IMR-90 (cell line): Measurements from ENCODE around the gene KRT79. TPM values are rescaled to one million over a fixed set of nuclear protein-coding genes. Genes with fewer than 3 reads are reported as not detected.

ENCODE experiments used
- ATAC-seq: fragments of 200-7000 bp; cut with Tn5 transposase; 2 replicates; pipeline ENCODE4 v1.9.1; 2020; ENCODE audit warnings: low read depth, mild to moderate bottlenecking, moderate library complexity
- BruUV-seq: library from RNA; stranded (reverse); fragments of 400-500 nt; replicated peaks from 2 replicates; lab custom pipeline; 2021; lab: Mats Ljungman, UMichigan
- CTCF ChIA-PET: fragments of 300-600 bp; formaldehyde crosslinking; extraction: SDS; loops from one replicate; lab custom pipeline; 2021; ENCODE audit warnings: antibody characterized with exemption; lab: Yijun Ruan, JAX
- POLR2A ChIA-PET: fragments of 300-600 bp; sonication (Branson Sonifier 250); formaldehyde crosslinking; loops from one replicate; lab custom pipeline; 2022; ENCODE audit warnings: antibody characterized with exemption; ENCODE audit not compliant: unreplicated experiment; lab: Charles Lee
- DNase-seq: peaks from one replicate; pipeline ENCODE4 v3.0.0; 2013
- H2AFZ ChIP-seq: replicated peaks from 2 replicates; pipeline ENCODE3; 2013; ENCODE audit warnings: low read length, mild to moderate bottlenecking; ENCODE audit not compliant: poor library complexity
- H2AK5ac ChIP-seq: 2 replicates; pipeline ENCODE4 v1.6.1; 2013; ENCODE audit warnings: low read depth, low read length, inconsistent platforms
- H2AK9ac ChIP-seq: replicated peaks from 2 replicates; pipeline ENCODE3; 2013; ENCODE audit warnings: mild to moderate bottlenecking, low read depth, low read length, moderate library complexity; ENCODE audit not compliant: poor library complexity
- H2BK120ac ChIP-seq: 2 replicates; pipeline ENCODE4 v1.6.1; 2013; ENCODE audit warnings: low read depth, low read length, inconsistent platforms
- H2BK15ac ChIP-seq: 3 replicates; pipeline ENCODE4 v1.6.1; 2013; ENCODE audit warnings: low read depth, low read length, inconsistent platforms
- H2BK20ac ChIP-seq: 2 replicates; pipeline ENCODE4 v1.6.1; 2013; ENCODE audit warnings: low read depth, mild to moderate bottlenecking, inconsistent platforms, low read length, moderate library complexity
- H2BK5ac ChIP-seq: 2 replicates; pipeline ENCODE4 v1.6.1; 2013; ENCODE audit warnings: mild to moderate bottlenecking, low read depth, low read length, inconsistent platforms; ENCODE audit not compliant: poor library complexity, severe bottlenecking
- H3K14ac ChIP-seq: replicated peaks from 2 replicates; pipeline ENCODE4 v1.6.1; 2013; ENCODE audit warnings: low read depth, low read length, inconsistent platforms
- H3K18ac ChIP-seq: 2 replicates; pipeline ENCODE4 v1.6.1; 2013; ENCODE audit warnings: low read depth, low read length, control low read depth
- H3K23ac ChIP-seq: 2 replicates; pipeline ENCODE4 v1.6.1; 2013; ENCODE audit warnings: low read depth, low read length, inconsistent platforms
- H3K27ac ChIP-seq: 2 replicates; pipeline ENCODE4 v1.5.1; 2013; ENCODE audit warnings: mild to moderate bottlenecking, control low read depth, low read length; ENCODE audit not compliant: insufficient read depth
- H3K27me3 ChIP-seq: 2 replicates; pipeline ENCODE4 v1.6.1; 2013; ENCODE audit warnings: low read length; ENCODE audit not compliant: control insufficient read depth, insufficient read depth
- H3K36me3 ChIP-seq: 2 replicates; pipeline ENCODE4 v1.6.1; 2013; ENCODE audit warnings: low read length, mixed read lengths; ENCODE audit not compliant: control insufficient read depth, insufficient read depth
- H3K4ac ChIP-seq: 2 replicates; pipeline ENCODE4 v1.6.1; 2013; ENCODE audit warnings: low read depth, low read length, inconsistent platforms
- H3K4me1 ChIP-seq: 2 replicates; pipeline ENCODE4 v1.6.1; 2013; ENCODE audit warnings: low read length, mixed read lengths; ENCODE audit not compliant: control insufficient read depth, insufficient read depth
- H3K4me2 ChIP-seq: 2 replicates; pipeline ENCODE4 v1.6.1; 2013; ENCODE audit warnings: low read depth, mild to moderate bottlenecking, control low read depth, low read length, moderate library complexity
- H3K4me3 ChIP-seq: 2 replicates; pipeline ENCODE4 v1.5.1; 2013; ENCODE audit warnings: low read depth, mild to moderate bottlenecking, control low read depth, low read length, moderate library complexity; ENCODE audit not compliant: insufficient read depth
- H3K56ac ChIP-seq: 2 replicates; pipeline ENCODE4 v1.6.1; 2013; ENCODE audit warnings: low read length, inconsistent platforms; ENCODE audit not compliant: insufficient read depth; ENCODE audit errors: extremely low read depth
- H3K79me1 ChIP-seq, 2 experiments: 2 replicates each; pipeline ENCODE4 v1.6.1; 2013; ENCODE audit warnings: low read length in 2 of 2, inconsistent platforms in 1 of 2, low read depth in 1 of 2
- H3K9ac ChIP-seq: 2 replicates; pipeline ENCODE4 v1.6.1; 2013; ENCODE audit warnings: low read depth, low read length, control low read depth
- H3K9me1 ChIP-seq: 2 replicates; pipeline ENCODE4 v1.6.1; 2013; ENCODE audit warnings: low read length, inconsistent platforms; ENCODE audit not compliant: insufficient read depth
- H3K9me3 ChIP-seq: 2 replicates; pipeline ENCODE4 v1.6.1; 2013; ENCODE audit warnings: low read length; ENCODE audit not compliant: control insufficient read depth, insufficient read depth
- H4K20me1 ChIP-seq: 2 replicates; pipeline ENCODE4 v1.6.1; 2013; ENCODE audit warnings: low read length, inconsistent platforms; ENCODE audit not compliant: insufficient read depth
- H4K5ac ChIP-seq: 2 replicates; pipeline ENCODE4 v1.6.1; 2013; ENCODE audit warnings: mild to moderate bottlenecking, low read depth, low read length, control low read depth
- H4K8ac ChIP-seq, 2 experiments: 2 replicates each; pipeline ENCODE4 v1.6.1; 2013; ENCODE audit warnings: low read depth in 2 of 2, low read length in 2 of 2, control low read depth in 1 of 2, inconsistent platforms in 1 of 2
- H4K91ac ChIP-seq: 2 replicates; pipeline ENCODE4 v1.6.1; 2013; ENCODE audit warnings: low read depth, low read length, inconsistent platforms; ENCODE audit not compliant: insufficient read depth
- BHLHE40 ChIP-seq: fragments of 150-350 bp; IDR thresholded peaks from 2 replicates; pipeline ENCODE4 v1.6.1; 2016; ENCODE audit warnings: mild to moderate bottlenecking, low read depth, low read length
- CEBPB ChIP-seq: IDR thresholded peaks from 2 replicates; pipeline ENCODE4 v1.6.1; 2012; ENCODE audit warnings: low read depth, low read length, improper control_type of control experiment
- CHD1 ChIP-seq: IDR thresholded peaks from 2 replicates; pipeline ENCODE4 v1.6.1; 2012; ENCODE audit warnings: low read depth, low read length, improper control_type of control experiment
- CTCF ChIP-seq: conservative IDR thresholded peaks from 2 replicates; pipeline ENCODE4 v1.5.1; 2012; ENCODE audit warnings: mild to moderate bottlenecking, low read depth, low read length, improper control_type of control experiment
- ELK1 ChIP-seq: fragments of 150-350 bp; IDR thresholded peaks from 2 replicates; pipeline ENCODE4 v1.6.1; 2016; ENCODE audit warnings: low read depth, mild to moderate bottlenecking, low read length, moderate library complexity, borderline replicate concordance
- MAFK ChIP-seq: IDR thresholded peaks from 2 replicates; pipeline ENCODE4 v1.6.1; 2012; ENCODE audit warnings: low read depth, low read length, improper control_type of control experiment
- MAZ ChIP-seq: IDR thresholded peaks from 2 replicates; pipeline ENCODE4 v1.6.1; 2012; ENCODE audit warnings: low read depth, mild to moderate bottlenecking, low read length, improper control_type of control experiment, moderate library complexity, borderline replicate concordance
- MXI1 ChIP-seq: IDR thresholded peaks from 2 replicates; pipeline ENCODE4 v1.6.1; 2012; ENCODE audit warnings: low read depth, mild to moderate bottlenecking, low read length, moderate library complexity, borderline replicate concordance
- POLR2A ChIP-seq: IDR thresholded peaks from 2 replicates; pipeline ENCODE4 v1.6.1; 2012; ENCODE audit warnings: mild to moderate bottlenecking, low read depth, low read length
- RAD21 ChIP-seq: IDR thresholded peaks from 2 replicates; pipeline ENCODE4 v1.6.1; 2012; ENCODE audit warnings: low read length, improper control_type of control experiment
- RCOR1 ChIP-seq: IDR thresholded peaks from 2 replicates; pipeline ENCODE4 v1.6.1; 2012; ENCODE audit warnings: mild to moderate bottlenecking, low read length, improper control_type of control experiment; ENCODE audit not compliant: insufficient replicate concordance
- RFX5 ChIP-seq: IDR thresholded peaks from 2 replicates; pipeline ENCODE4 v1.8.0; 2012; ENCODE audit warnings: low read depth, mild to moderate bottlenecking, low read length, moderate library complexity
- USF2 ChIP-seq: fragments of 150-350 bp; IDR thresholded peaks from 2 replicates; pipeline ENCODE4 v1.6.1; 2017; ENCODE audit warnings: mild to moderate bottlenecking, antibody characterized with exemption, low read length, low read depth
- WGBS, 2 experiments: methylation state at CpG; one replicate each; pipeline versions ENCODE4 v1.1.5 to v1.1.7; 2013; ENCODE audit warnings: missing lambda C conversion rate in 2 of 2; ENCODE audit not compliant: insufficient read length in 1 of 2; ENCODE audit errors: extremely low coverage in 2 of 2; 5-methylcytosine and 5-hydroxymethylcytosine counted together
- dilution Hi-C: fragments of 300-500 bp; cut with HindIII; formaldehyde crosslinking; loops from one replicate; pipeline ENCODE4 v1.14.3; 2018; ENCODE audit warnings: low sequenced_read_pairs; ENCODE audit not compliant: unreplicated experiment
- in situ Hi-C: fragments of 300-500 bp; cut with MboI; formaldehyde crosslinking; loops from 3 replicates; pipeline ENCODE4 v1.14.3; 2019; ENCODE audit warnings: low sequenced_read_pairs, inconsistent platforms, mixed read lengths
- intact Hi-C: fragments of 100-400 bp; cut with micrococcal nuclease; formaldehyde crosslinking; loops from 2 replicates; pipeline ENCODE4 v1.10.0; 2022
- polyA plus RNA-seq, 3 experiments: library from polyadenylated mRNA; depleted of rRNA; stranded (reverse); fragments of >200 nt; gene quantifications; 2 replicates each; pipeline ENCODE4 v1.2.3, GENCODE V29; 2012; ENCODE audit warnings: low replicate concordance in 1 of 3
- total RNA-seq: library from RNA; depleted of rRNA; stranded (reverse); fragments of >200 nt; gene quantifications from 2 replicates; pipeline ENCODE4 v1.2.3, GENCODE V29; 2012

Gene KRT79
- total and polyA plus RNA-seq, 2 of the 4 experiments (the other 2 are of a cell fraction) = under 0.01 to 0.24 TPM

GRCh38 chr12:52815161-52815560 is 18.9 kb downstream of the KRT79 start:
- Histone ChIP-seq H2BK120ac (no peak overlapping the region; the same call in 1 of the 2 replicates), H3K4ac (no peak overlapping the region), H2BK5ac (no peak overlapping the region), H2AK5ac (no peak overlapping the region), H3K27ac (no peak overlapping the region), H3K14ac (no peak overlapping the region), H3K18ac (no peak overlapping the region), H3K9me1 (no peaks in the 10 kb centered on the region), H4K20me1 (no peaks in the 10 kb centered on the region; the same call in 1 of the 2 replicates), H3K36me3 (no peaks in the 10 kb centered on the region), H3K23ac (no peak overlapping the region), H2AK9ac (no peak overlapping the region), H3K56ac (no peak overlapping the region), H3K9me3 (no peaks in the 10 kb centered on the region), H3K9ac (no peak overlapping the region), H4K8ac (no peak overlapping the region), H2AFZ (no peak overlapping the region), H3K79me1 (no peaks in the 10 kb centered on the region), H3K27me3 (peaks cover 43% of the 10 kb centered on the region), H4K5ac (no peak overlapping the region), H2BK20ac (no peak overlapping the region; the same call in 1 of the 2 replicates), H2BK15ac (no peak overlapping the region), H3K4me1 (peaks cover 6% of the 10 kb centered on the region), H3K4me3 (no peak overlapping the region), H3K4me2 (no peak overlapping the region), H4K91ac (no peak overlapping the region)
- dilution Hi-C loops = no loop called here
- intact Hi-C loops = no loop called here
- TF ChIP-seq RAD21 = no peak
- TF ChIP-seq RFX5 = no peak
- TF ChIP-seq MAFK = no peak
- TF ChIP-seq BHLHE40 = no peak
- TF ChIP-seq RCOR1 = no peak
- TF ChIP-seq CEBPB = no peak
- no peak for TF ChIP-seq USF2
- TF ChIP-seq CTCF = no peak
- no peak for TF ChIP-seq ELK1
- no peak for TF ChIP-seq CHD1
- TF ChIP-seq MAZ = no peak
- TF ChIP-seq POLR2A = no peak
- no peak for TF ChIP-seq MXI1
- 83% methylated on average over 1 of the region's 4 CpGs; no CpG with 5 or more reads in 1 of the 2 experiments for WGBS, 2 experiments
- ATAC-seq (no peak), DNase-seq (no peak)
- in situ Hi-C loops = no loop called here
- CTCF ChIA-PET = no interaction called here
- BruUV-seq = no TSS peak
- POLR2A ChIA-PET = no interaction called here
